ENCODE measurements around the gene BLNK. TPM values are rescaled to one million over a fixed set of nuclear protein-coding genes. Genes with fewer than 3 reads are reported as not detected.

Gene BLNK
- total RNA-seq, 1 donor from 2014 or later: not detected

GRCh38 chr10:96269438-96270300, 1.7 kb downstream of the BLNK start:
- Mint-ChIP-seq H3K4me1 (ENCODE audit: low read depth, unreplicated experiment) (peaks cover 6% of the 10 kb centered on the region), H3K4me3 (ENCODE audit: unreplicated experiment) (no peak overlapping the region), H3K27me3 (ENCODE audit: unreplicated experiment) (peaks cover 2% of the 10 kb centered on the region), H3K9me3 (ENCODE audit: unreplicated experiment) (no peaks in the 10 kb centered on the region), H3K27ac (ENCODE audit: unreplicated experiment) (no peak overlapping the region), H3K36me3 (ENCODE audit: unreplicated experiment) (no peaks in the 10 kb centered on the region)
- DNase-seq: no peak
- TF ChIP-seq CTCF (IDR thresholded peaks at IDR 0.05; ENCODE audit: partially characterized antibody, unreplicated experiment): no peak

GRCh38 chr10:96268341-96268909, 2.9 kb downstream of the BLNK start:
- Mint-ChIP-seq H3K36me3 (ENCODE audit: unreplicated experiment) (no peaks in the 10 kb centered on the region), H3K4me3 (ENCODE audit: unreplicated experiment) (no peak overlapping the region), H3K27me3 (ENCODE audit: unreplicated experiment) (peaks cover 2% of the 10 kb centered on the region), H3K9me3 (ENCODE audit: unreplicated experiment) (no peaks in the 10 kb centered on the region), H3K27ac (ENCODE audit: unreplicated experiment) (no peak overlapping the region), H3K4me1 (ENCODE audit: low read depth, unreplicated experiment) (peaks cover 6% of the 10 kb centered on the region)
- DNase-seq: no peak
- no peak for TF ChIP-seq CTCF (IDR thresholded peaks at IDR 0.05; ENCODE audit: partially characterized antibody, unreplicated experiment)

- Mint-ChIP-seq H3K4me3 (ENCODE audit: unreplicated experiment) (no peak overlapping the region), H3K27ac (ENCODE audit: unreplicated experiment) (no peak overlapping the region), H3K36me3 (ENCODE audit: unreplicated experiment) (no peaks in the 10 kb centered on the region), H3K27me3 (ENCODE audit: unreplicated experiment) (no peaks in the 10 kb centered on the region), H3K9me3 (ENCODE audit: unreplicated experiment) (no peaks in the 10 kb centered on the region), H3K4me1 (ENCODE audit: low read depth, unreplicated experiment) (peaks cover 6% of the 10 kb centered on the region)
- DNase-seq: no peak
- TF ChIP-seq CTCF (IDR thresholded peaks at IDR 0.05; ENCODE audit: partially characterized antibody, unreplicated experiment): no peak
Measured at GRCh38 chr10:96267234-96267705, 4.1 kb downstream of the BLNK start.

- Mint-ChIP-seq H3K4me1 (ENCODE audit: low read depth, unreplicated experiment) (peaks cover 6% of the 10 kb centered on the region), H3K4me3 (ENCODE audit: unreplicated experiment) (no peak overlapping the region), H3K27ac (ENCODE audit: unreplicated experiment) (no peak overlapping the region), H3K27me3 (ENCODE audit: unreplicated experiment) (no peaks in the 10 kb centered on the region), H3K9me3 (ENCODE audit: unreplicated experiment) (no peaks in the 10 kb centered on the region), H3K36me3 (ENCODE audit: unreplicated experiment) (no peaks in the 10 kb centered on the region)
- no peak for TF ChIP-seq CTCF (IDR thresholded peaks at IDR 0.05; ENCODE audit: partially characterized antibody, unreplicated experiment)
- no peak for DNase-seq
Measured at GRCh38 chr10:96266118-96266770, 5.1 kb downstream of the BLNK start.

Data from glutamatergic neuron (in vitro differentiated cells).